ENCODE data around the gene LRRC32.

LRRC32 gene

GRCh38 chr11:76661306-76661751, 9.2 kb downstream of the LRRC32 start:
- TF ChIP-seq GLIS3 (CRISPR knock-in tag; IDR thresholded peaks at IDR 0.05) (no peak), ISL1 (CRISPR knock-in tag; IDR thresholded peaks at IDR 0.05) (no peak), ZFP3 (CRISPR knock-in tag; IDR thresholded peaks at IDR 0.05) (no peak), ARNTL (CRISPR knock-in tag; IDR thresholded peaks at IDR 0.05; ENCODE audit: borderline replicate concordance, low read depth) (no peak), ZNF565 (CRISPR knock-in tag; conservative IDR thresholded peaks at IDR 0.05; ENCODE audit: low read depth) (no peak), CSRNP3 (CRISPR knock-in tag; IDR thresholded peaks at IDR 0.05) (no peak)
- TF ChIP-seq, protein P1, sequence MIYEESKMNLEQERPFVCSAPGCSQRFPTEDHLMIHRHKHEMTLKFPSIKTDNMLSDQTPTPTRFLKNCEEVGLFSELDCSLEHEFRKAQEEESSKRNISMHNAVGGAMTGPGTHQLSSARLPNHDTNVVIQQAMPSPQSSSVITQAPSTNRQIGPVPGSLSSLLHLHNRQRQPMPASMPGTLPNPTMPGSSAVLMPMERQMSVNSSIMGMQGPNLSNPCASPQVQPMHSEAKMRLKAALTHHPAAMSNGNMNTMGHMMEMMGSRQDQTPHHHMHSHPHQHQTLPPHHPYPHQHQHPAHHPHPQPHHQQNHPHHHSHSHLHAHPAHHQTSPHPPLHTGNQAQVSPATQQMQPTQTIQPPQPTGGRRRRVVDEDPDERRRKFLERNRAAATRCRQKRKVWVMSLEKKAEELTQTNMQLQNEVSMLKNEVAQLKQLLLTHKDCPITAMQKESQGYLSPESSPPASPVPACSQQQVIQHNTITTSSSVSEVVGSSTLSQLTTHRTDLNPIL (CRISPR knock-in tag; IDR thresholded peaks at IDR 0.05; ENCODE audit: low read depth), result no peak
- TF ChIP-seq, protein P2, sequence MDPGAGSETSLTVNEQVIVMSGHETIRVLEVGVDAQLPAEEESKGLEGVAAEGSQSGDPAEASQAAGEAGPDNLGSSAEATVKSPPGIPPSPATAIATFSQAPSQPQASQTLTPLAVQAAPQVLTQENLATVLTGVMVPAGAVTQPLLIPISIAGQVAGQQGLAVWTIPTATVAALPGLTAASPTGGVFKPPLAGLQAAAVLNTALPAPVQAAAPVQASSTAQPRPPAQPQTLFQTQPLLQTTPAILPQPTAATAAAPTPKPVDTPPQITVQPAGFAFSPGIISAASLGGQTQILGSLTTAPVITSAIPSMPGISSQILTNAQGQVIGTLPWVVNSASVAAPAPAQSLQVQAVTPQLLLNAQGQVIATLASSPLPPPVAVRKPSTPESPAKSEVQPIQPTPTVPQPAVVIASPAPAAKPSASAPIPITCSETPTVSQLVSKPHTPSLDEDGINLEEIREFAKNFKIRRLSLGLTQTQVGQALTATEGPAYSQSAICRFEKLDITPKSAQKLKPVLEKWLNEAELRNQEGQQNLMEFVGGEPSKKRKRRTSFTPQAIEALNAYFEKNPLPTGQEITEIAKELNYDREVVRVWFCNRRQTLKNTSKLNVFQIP (CRISPR knock-in tag; IDR thresholded peaks at IDR 0.05; ENCODE audit: borderline replicate concordance, low read depth), result no peak
- ATAC-seq, result no peak

- no peak for ATAC-seq
- no peak for TF ChIP-seq GLIS3 (CRISPR knock-in tag; IDR thresholded peaks at IDR 0.05)
- TF ChIP-seq, protein P1 (CRISPR knock-in tag; IDR thresholded peaks at IDR 0.05; ENCODE audit: low read depth), result no peak
- TF ChIP-seq CSDC2 (CRISPR knock-in tag; IDR thresholded peaks at IDR 0.05), result no peak
- TF ChIP-seq SNAI2 (CRISPR knock-in tag; IDR thresholded peaks at IDR 0.05), result no peak
- TF ChIP-seq CSRNP3 (CRISPR knock-in tag; IDR thresholded peaks at IDR 0.05), result no peak
- no peak for TF ChIP-seq ZC3H10 (CRISPR knock-in tag; IDR thresholded peaks at IDR 0.05)
- no peak for TF ChIP-seq ESRRG (CRISPR knock-in tag; IDR thresholded peaks at IDR 0.05)
- TF ChIP-seq ZFP3 (CRISPR knock-in tag; IDR thresholded peaks at IDR 0.05), result no peak
- no peak for TF ChIP-seq ZFP30 (CRISPR knock-in tag; IDR thresholded peaks at IDR 0.05)
- TF ChIP-seq, protein P2 (CRISPR knock-in tag; IDR thresholded peaks at IDR 0.05; ENCODE audit: borderline replicate concordance, low read depth), result no peak
- TF ChIP-seq OSR1 (CRISPR knock-in tag; IDR thresholded peaks at IDR 0.05), result no peak
- no peak for TF ChIP-seq ISL1 (CRISPR knock-in tag; IDR thresholded peaks at IDR 0.05)
- TF ChIP-seq ZNF70 (CRISPR knock-in tag; IDR thresholded peaks at IDR 0.05), result no peak
Measured at GRCh38 chr11:76660533-76661305, 9.8 kb downstream of the LRRC32 start.

DNA sequence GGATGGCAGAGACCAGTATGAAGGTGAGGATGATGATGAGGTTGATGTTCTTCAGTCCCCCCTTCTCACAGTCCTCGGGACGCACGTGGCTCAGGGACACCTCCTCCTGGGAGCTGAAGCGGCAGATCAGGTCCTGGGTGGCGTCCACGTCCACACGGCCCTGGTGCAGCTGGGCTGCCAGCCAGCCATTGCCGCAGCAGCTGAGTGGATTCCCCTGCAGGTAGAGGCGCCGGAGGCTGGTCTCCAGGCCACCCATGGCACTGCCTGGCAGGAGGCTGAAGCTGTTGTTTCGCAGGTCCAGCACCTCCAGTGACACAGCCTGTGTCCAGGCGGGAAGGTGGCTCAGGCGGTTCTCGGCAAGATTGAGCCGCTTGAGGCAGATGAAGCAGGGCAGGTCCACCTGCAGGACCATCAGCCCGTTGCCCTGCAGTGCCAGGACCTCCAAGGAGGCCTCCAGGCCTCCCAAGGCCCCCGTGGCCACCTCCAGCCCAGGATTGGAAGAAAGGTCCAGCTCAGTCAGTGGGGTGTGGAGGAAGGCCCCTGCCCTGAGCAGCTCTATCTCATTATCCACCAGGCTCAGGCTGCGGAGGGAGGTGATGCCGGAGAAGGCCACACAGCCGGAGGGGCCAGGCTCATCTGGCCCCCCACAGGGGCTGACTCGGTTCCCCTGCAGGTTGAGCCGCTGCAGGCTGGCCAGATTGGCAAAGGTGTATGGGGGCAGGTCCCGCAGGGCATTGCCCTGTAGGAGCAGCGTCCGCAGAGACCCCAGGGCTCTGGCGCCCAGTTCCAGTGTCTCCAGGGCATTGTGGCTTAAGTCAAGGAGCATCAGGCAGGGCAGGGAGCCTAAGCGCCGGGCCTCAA, 10.6 kb downstream of the LRRC32 start:
- TF ChIP-seq CSDC2 (CRISPR knock-in tag; IDR thresholded peaks at IDR 0.05), result no peak
- no peak for TF ChIP-seq ARNTL (CRISPR knock-in tag; IDR thresholded peaks at IDR 0.05; ENCODE audit: borderline replicate concordance, low read depth)
- ATAC-seq, result no peak

All from SK-N-SH treated with all-trans-retinoic acid at 6 μM for 48 hours (cell line).